PC-9 (cell line): ENCODE measurements around the gene WBP2. TPM values are rescaled to one million over a fixed set of nuclear protein-coding genes. Genes with fewer than 3 reads are reported as not detected.
A peak's percentile ranks its signal among the peaks of the same experiment; 100 is the strongest.

Experiments
- BruUV-seq: library from RNA; stranded (reverse); fragments of 400-500 nt; replicated peaks from 2 replicates; lab custom pipeline; 2021; lab: Mats Ljungman, UMichigan
- CTCF ChIA-PET: fragments of 300-600 bp; sonication (Branson Sonifier 250); formaldehyde crosslinking; loops from one replicate; lab custom pipeline; 2022; ENCODE audit warnings: antibody characterized with exemption; lab: Charles Lee
- POLR2A ChIA-PET: fragments of 300-600 bp; sonication (Branson Sonifier 250); formaldehyde crosslinking; loops from one replicate; lab custom pipeline; 2022; ENCODE audit warnings: antibody characterized with exemption; ENCODE audit not compliant: unreplicated experiment; lab: Charles Lee
- DNase-seq, 2 experiments: peaks; one replicate each; pipeline versions ENCODE4 v3.0.0 to v3.0.0-alpha.2; 2015 to 2022; ENCODE audit warnings: mixed read lengths in 1 of 2
- H2AFZ ChIP-seq: fragments of 200-600 bp; sonication (generic); 2 replicates; pipeline ENCODE4 v1.8.1; 2017; ENCODE audit warnings: antibody characterized with exemption
- H3F3A ChIP-seq: fragments of 200-600 bp; sonication (generic); 2 replicates; pipeline ENCODE4 v1.8.1; 2017; ENCODE audit warnings: antibody characterized with exemption, mild to moderate bottlenecking, low read depth; ENCODE audit not compliant: insufficient read depth
- H3K27ac ChIP-seq: fragments of 200-600 bp; sonication (generic); 2 replicates; pipeline ENCODE4 v1.6.1; 2016; ENCODE audit warnings: mixed run types
- H3K27me3 ChIP-seq: fragments of 200-600 bp; sonication (generic); 2 replicates; pipeline ENCODE4 v1.6.1; 2016; ENCODE audit warnings: low read depth, mixed run types; ENCODE audit not compliant: insufficient read depth
- H3K36me3 ChIP-seq: fragments of 200-600 bp; sonication (generic); 2 replicates; pipeline ENCODE4 v1.6.1; 2016; ENCODE audit warnings: low read depth, mixed run types
- H3K4me1 ChIP-seq: fragments of 200-600 bp; sonication (generic); replicated peaks from 2 replicates; pipeline ENCODE4 v1.6.1; 2016; ENCODE audit warnings: mixed run types; ENCODE audit not compliant: insufficient read depth
- H3K4me2 ChIP-seq: fragments of 200-600 bp; sonication (generic); 2 replicates; pipeline ENCODE4 v1.6.1; 2017; ENCODE audit warnings: mixed run types
- H3K4me3 ChIP-seq: fragments of 200-600 bp; sonication (generic); 2 replicates; pipeline ENCODE4 v1.6.1; 2016; ENCODE audit warnings: mixed run types
- H3K79me2 ChIP-seq: fragments of 200-600 bp; sonication (generic); 2 replicates; pipeline ENCODE4 v1.6.1; 2017; ENCODE audit warnings: low read depth, mixed run types
- H3K9me2 ChIP-seq: fragments of 200-600 bp; sonication (generic); 2 replicates; pipeline ENCODE4 v1.8.1; 2017; ENCODE audit warnings: mild to moderate bottlenecking; ENCODE audit not compliant: insufficient read depth
- H3K9me3 ChIP-seq: fragments of 200-600 bp; sonication (generic); 2 replicates; pipeline ENCODE4 v1.8.1; 2016; ENCODE audit warnings: low read depth; ENCODE audit not compliant: insufficient read depth
- H4K20me1 ChIP-seq: fragments of 200-600 bp; sonication (generic); 2 replicates; pipeline ENCODE4 v1.8.1; 2017; ENCODE audit not compliant: insufficient read depth
- CTCF ChIP-seq: fragments of 200-600 bp; sonication (generic); conservative IDR thresholded peaks from 2 replicates; pipeline ENCODE4 v1.6.1; 2017; ENCODE audit warnings: mixed run types, antibody characterized with exemption, mild to moderate bottlenecking, moderate library complexity
- EZH2 ChIP-seq: fragments of 200-600 bp; sonication (generic); IDR thresholded peaks from 2 replicates; pipeline ENCODE4 v1.8.0; 2017; ENCODE audit warnings: antibody characterized with exemption, low read depth
- intact Hi-C: fragments of 100-400 bp; cut with micrococcal nuclease; formaldehyde crosslinking; loops from one replicate; pipeline ENCODE4 v1.10.0; 2022; ENCODE audit not compliant: unreplicated experiment
- total RNA-seq: library from RNA; stranded (reverse); gene quantifications from 2 replicates; pipeline ENCODE4 v1.2.3, GENCODE V29; 2021

Gene WBP2
- total RNA-seq, 1 experiment from 2014 or later: 159 TPM

- Histone ChIP-seq H3K4me3 (peak within 1 kb of the TSS; percentile 77), H4K20me1 (no peaks in the 10 kb centered on the region), H3K4me2 (peak within 1 kb of the TSS; percentile 83), H3K36me3 (peaks cover 5% of the 10 kb centered on the region; the same call in 1 of the 2 replicates), H3K9me2 (no peaks in the 10 kb centered on the region), H3K27me3 (no peaks in the 10 kb centered on the region), H3K27ac (peak within 1 kb of the TSS; percentile 33), H3K4me1 (0 out of 2 replicates have a peak, but pooled peaks cover 4% of the 10 kb centered on the region), H3K9me3 (no peaks in the 10 kb centered on the region), H3K79me2 (peaks cover 19% of the 10 kb centered on the region), H2AFZ (peak within 1 kb of the TSS; percentile 73), H3F3A (peaks cover 18% of the 10 kb centered on the region; the same call in 1 of the 2 replicates)
- TF ChIP-seq CTCF (no peak), EZH2 (no peak)
- no TSS peak for BruUV-seq
- peak; percentile 59 to 77 for DNase-seq
- intact Hi-C loops: loop anchor here (1.0 kb wide), 2 partner anchors 41 to 52 kb away; partner anchors contain the start of genes UNC13D and WBP2
- CTCF ChIA-PET: interaction anchor here (0.5 to 0.9 kb wide), 5 partner anchors 18 to 204 kb away, joined by 3 to 11 read pairs (median 4); partner anchors contain the start of gene TRIM47
- POLR2A ChIA-PET: interaction anchor here (0.7 to 1.6 kb wide), 3 partner anchors 52 to 117 kb away, joined by 3 to 12 read pairs (median 10); no protein-coding TSS in a partner anchor
Observed at GRCh38 chr17:75896415-75897159, 41.5 kb upstream of the WBP2 start, which contains the start of gene TRIM65. Gene TRIM65, minus strand, starts transcription at chr17:75896951. Its CDS starts 14 bp downstream, at chr17:75896937.

DNA sequence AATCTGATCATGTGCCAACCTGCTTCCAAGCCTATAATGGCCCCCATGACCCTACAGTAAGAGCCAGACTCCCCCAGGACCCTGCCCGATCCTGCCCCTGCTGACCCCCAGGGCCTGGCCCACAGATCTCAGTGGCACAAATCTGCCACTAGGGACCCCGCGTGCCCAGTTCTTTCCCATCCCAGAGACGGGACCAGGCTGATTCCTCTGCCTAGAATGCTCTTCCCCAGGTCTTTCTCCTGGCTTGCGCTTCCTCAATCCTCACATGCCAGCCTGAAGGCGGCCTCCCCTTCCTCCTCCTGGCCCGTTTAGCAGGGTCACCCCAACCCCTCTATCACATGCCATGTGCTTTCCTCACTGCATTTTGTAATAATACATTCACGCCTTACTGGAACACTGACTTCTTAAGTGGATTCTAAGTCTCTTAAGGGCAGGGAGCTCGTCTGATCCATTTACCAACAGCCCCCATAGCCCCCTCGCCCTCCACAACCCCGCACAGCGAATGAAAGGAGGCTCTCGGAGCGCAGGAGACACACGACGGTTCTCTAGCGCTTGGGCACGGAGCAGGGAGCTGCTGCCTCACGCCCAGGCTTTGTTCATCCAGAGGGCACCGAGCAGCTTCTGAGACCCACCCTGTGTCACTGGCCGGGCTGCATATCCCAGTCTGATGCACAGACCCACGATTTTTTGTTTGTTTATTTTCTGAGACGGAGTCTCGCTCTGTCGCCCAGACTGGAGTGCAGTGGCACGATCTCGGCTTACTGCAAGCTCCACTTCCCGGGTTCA, 40.4 kb upstream of the WBP2 start:
- ChIA-PET CTCF (no interaction called here), POLR2A (interaction anchor here (0.5 to 1.6 kb wide), 5 partner anchors 16 to 116 kb away, joined by 3 to 12 read pairs (median 5); partner anchors contain the start of gene TRIM47)
- peaks cover 19% of the 10 kb centered on the region for H3K79me2 ChIP-seq
- H3K4me3 ChIP-seq: peak overlapping the region; percentile 77
- intact Hi-C loops: loop anchor here (1.0 to 2.0 kb wide), 3 partner anchors 40 to 131 kb away; partner anchors contain the start of genes GALK1, UNC13D and WBP2
- peak overlapping the region; percentile 73 for H2AFZ ChIP-seq
- peak overlapping the region; percentile 83 for H3K4me2 ChIP-seq
- no peaks in the 10 kb centered on the region for H3K27me3 ChIP-seq
- peak in 1 of 2 experiments; percentile 15 for DNase-seq
- H3K36me3 ChIP-seq: no peaks in the 10 kb centered on the region
- no peaks in the 10 kb centered on the region for H4K20me1 ChIP-seq
- H3K9me2 ChIP-seq: no peaks in the 10 kb centered on the region
- TF ChIP-seq CTCF: peak; percentile 41; the same call in 1 of the 2 replicates
- TF ChIP-seq EZH2: no peak
- peaks cover 19% of the 10 kb centered on the region; the same call in 1 of the 2 replicates for H3F3A ChIP-seq
- H3K27ac ChIP-seq: peak overlapping the region; percentile 33
- BruUV-seq: TSS peak; percentile 25
- no peaks in the 10 kb centered on the region for H3K9me3 ChIP-seq
- 0 out of 2 replicates have a peak, but pooled peaks cover 4% of the 10 kb centered on the region for H3K4me1 ChIP-seq
